NCI-H510A treated with DMSO at 0.1 percent for 48 hours (cell line): ENCODE measurements around the gene ASB5.
"Not testable (repeated sequence)": the region's sequence is repeated elsewhere in the genome, so short reads cannot be mapped to it uniquely, and the experiment has no call there.

Experiments used
- DNase-seq: peaks from one replicate; lab custom pipeline; 2025; lab: John Stamatoyannopoulos, UW

The ASB5 gene

GRCh38 chr4:176222149-176222548 is 46.9 kb downstream of the ASB5 start:
- no peak for DNase-seq

- DNase-seq, result no peak
These were observed 51.5 kb downstream of the ASB5 start for GRCh38 chr4:176217510-176217909.

- not testable (repeated sequence) for DNase-seq
These were observed 56.7 kb downstream of the ASB5 start for GRCh38 chr4:176212351-176212750.

GRCh38 chr4:176210579-176211296 is 58.3 kb downstream of the ASB5 start:
- no peak for DNase-seq

- no peak for DNase-seq
These were observed 58.9 kb downstream of the ASB5 start for GRCh38 chr4:176210101-176210500.

- no peak for DNase-seq
These were observed 59.5 kb downstream of the ASB5 start for GRCh38 chr4:176209535-176209934.

- DNase-seq, result no peak
These were observed 61.2 kb downstream of the ASB5 start for GRCh38 chr4:176207839-176208238.

GRCh38 chr4:176205299-176205698 is 63.7 kb downstream of the ASB5 start:
- no peak for DNase-seq

GRCh38 chr4:176198316-176198903 is 70.6 kb downstream of the ASB5 start:
- peak; percentile 59 for DNase-seq

GRCh38 chr4:176195184-176195978 is 73.6 kb downstream of the ASB5 start, which contains the start of gene SPATA4:
Gene SPATA4, minus strand, starts transcription at chr4:176195585. Its CDS starts 23 bp downstream, at chr4:176195562.
- peak; percentile 86 for DNase-seq

GRCh38 chr4:176193938-176194337 is 75.1 kb downstream of the ASB5 start:
- no peak for DNase-seq

GRCh38 chr4:176193126-176193525 is 75.9 kb downstream of the ASB5 start:
- peak; percentile 12 for DNase-seq

- peak; percentile 69 for DNase-seq
These were observed 77.0 kb downstream of the ASB5 start for GRCh38 chr4:176191974-176192373.

GRCh38 chr4:176189891-176190795 is 78.9 kb downstream of the ASB5 start:
- no peak for DNase-seq

- DNase-seq, result no peak
These were observed 80.4 kb downstream of the ASB5 start for GRCh38 chr4:176188654-176189053.

GRCh38 chr4:176187624-176188023 is 81.4 kb downstream of the ASB5 start:
- DNase-seq, result no peak

GRCh38 chr4:176186671-176187395 is 82.2 kb downstream of the ASB5 start:
- no peak for DNase-seq

- no peak for DNase-seq
These were observed 83.0 kb downstream of the ASB5 start for GRCh38 chr4:176186067-176186466.

- no peak for DNase-seq
These were observed 84.0 kb downstream of the ASB5 start for GRCh38 chr4:176185051-176185450.
